Spleen (tissue), 11 donors: Measurements from ENCODE around the gene C1QTNF8. TPM values are rescaled to one million over a fixed set of nuclear protein-coding genes. Genes with fewer than 3 reads are reported as not detected.

ENCODE experiments used
- DNase-seq: peaks from one replicate; pipeline ENCODE4 v3.0.0-alpha.2; 2020
- H3K27ac ChIP-seq, 8 donors: fragments of 200-600 bp; sonication (generic) in 7 of 8; 1 replicate in 4 of 8; 2 replicates in 4 of 8; pipeline versions ENCODE4 v1.5.0 to v1.8.0; 2016 to 2021; ENCODE audit warnings: inconsistent platforms in 4 of 8, mild to moderate bottlenecking in 4 of 8, moderate library complexity in 1 of 8
- H3K27me3 ChIP-seq, 7 donors: fragments of 200-600 bp; sonication (generic) in 6 of 7; replicated peaks in 1 of 7; 1 replicate in 4 of 7; 2 replicates in 3 of 7; pipeline versions ENCODE4 v1.5.0 to v1.8.0; 2016 to 2021; ENCODE audit warnings: inconsistent platforms in 3 of 7, mild to moderate bottlenecking in 1 of 7
- H3K36me3 ChIP-seq, 6 donors: fragments of 200-600 bp; sonication (generic) in 5 of 6; 1 replicate in 4 of 6; 2 replicates in 2 of 6; pipeline versions ENCODE4 v1.5.0 to v1.8.0; 2016 to 2021; ENCODE audit warnings: inconsistent platforms in 2 of 6
- H3K4me1 ChIP-seq, 6 donors: fragments of 200-600 bp; sonication (generic) in 5 of 6; 1 replicate in 3 of 6; 2 replicates in 3 of 6; pipeline versions ENCODE4 v1.5.0 to v1.8.0; 2016 to 2021; ENCODE audit warnings: inconsistent platforms in 3 of 6
- H3K4me3 ChIP-seq, 8 donors: fragments of 200-600 bp; sonication (generic) in 7 of 8; 1 replicate in 4 of 8; 2 replicates in 4 of 8; pipeline versions ENCODE4 v1.5.0 to v1.8.0; 2016 to 2021; ENCODE audit warnings: inconsistent platforms in 4 of 8, mild to moderate bottlenecking in 4 of 8, moderate library complexity in 2 of 8
- H3K9me3 ChIP-seq, 8 donors: fragments of 200-600 bp; sonication (generic) in 7 of 8; 1 replicate in 4 of 8; 2 replicates in 4 of 8; pipeline versions ENCODE4 v1.5.0 to v1.8.0; 2016 to 2021; ENCODE audit warnings: inconsistent platforms in 4 of 8
- CTCF ChIP-seq, 11 experiments: fragments of 200-600 bp in 7 of 11; fragments of 450-650 bp in 4 of 11; sonication (generic) in 4 of 11; IDR thresholded peaks in 8 of 11; conservative IDR thresholded peaks in 3 of 11; 1 replicate in 7 of 11; 2 replicates in 4 of 11; pipeline versions ENCODE4 v1.4.0 to v1.8.0; 2016 to 2021; ENCODE audit warnings: antibody characterized with exemption in 11 of 11, inconsistent platforms in 4 of 11, mild to moderate bottlenecking in 1 of 11
- POLR2A ChIP-seq, 3 donors: fragments of 450-650 bp; IDR thresholded peaks; one replicate each; pipeline ENCODE4 v1.5.1; 2017; ENCODE audit warnings: antibody characterized with exemption in 3 of 3, mild to moderate bottlenecking in 1 of 3
- POLR2AphosphoS5 ChIP-seq, 3 donors: sonication (generic); formaldehyde crosslinking; IDR thresholded peaks; one replicate each; pipeline ENCODE4 v1.5.1; 2017; ENCODE audit warnings: antibody characterized with exemption in 3 of 3
- WGBS, 5 donors: extraction: QIAGEN DNeasy Blood & Tissue Kit in 3 of 5; methylation state at CpG; one replicate each; pipeline versions ENCODE4 v1.1.5 to v1.1.7; 2013 to 2018; 5-methylcytosine and 5-hydroxymethylcytosine counted together
- intact Hi-C: fragments of 100-400 bp; cut with DNase I; formaldehyde crosslinking; loops from one replicate; pipeline ENCODE4 v1.15.0; 2023; ENCODE audit warnings: low total_unique reads
- polyA plus RNA-seq, 3 donors: library from polyadenylated mRNA; stranded (reverse); fragments of 200-250 nt; gene quantifications; one replicate each; pipeline ENCODE4 v1.2.1, GENCODE V29; 2013
- total RNA-seq, 7 donors: library from RNA; depleted of rRNA in 3 of 7; stranded (reverse); fragments of >200 nt in 3 of 7; fragmentation: NEBNext Ultra II Directional in 4 of 7; extraction: Animal tissue kit (Norgen Biotek cat#: 25700) in 4 of 7; gene quantifications; one replicate each; pipeline versions ENCODE4 v1.1.0 to v1.2.1, GENCODE V29; 2016 to 2021
- donor health status: healthy with polysubstance abuse.
- donor health status: DM: no; HTN: no; CAD: no; lungs with moderate emphysema.
- donor health status: DM: no; HTN: no; CAD: no.
- donor health status: Bipolar disorder and iron deficiency.
- donor health status: healthy.
- donor health status: DM: no; HTN: no; CAD: no.
- donor health status: DM: yes; HTN: yes; CAD: no.

C1QTNF8 gene
- total and polyA plus RNA-seq, 10 donors, result not detected

- TF ChIP-seq CTCF (IDR thresholded peaks at IDR 0.05 in 8 of 11, conservative IDR thresholded peaks at IDR 0.05 in 3 of 11), result no peak
- TF ChIP-seq POLR2A (IDR thresholded peaks at IDR 0.05), result no peak
- no peak for TF ChIP-seq POLR2AphosphoS5 (IDR thresholded peaks at IDR 0.05)
- intact Hi-C loops, result no loop called here
Observed at GRCh38 chr16:1121009-1121408, 25.0 kb upstream of the C1QTNF8 start.

GRCh38 chr16:1120577-1120941, 24.5 kb upstream of the C1QTNF8 start:
- H3K27me3 ChIP-seq, result peaks cover 0 to 92% (median 41%) of the 10 kb centered on the region in 7 donors
- DNase-seq, result no peak
- H3K4me3 ChIP-seq, result no peak overlapping the region
- no peak overlapping the region for H3K27ac ChIP-seq
- TF ChIP-seq POLR2AphosphoS5 (IDR thresholded peaks at IDR 0.05) (no peak), CTCF (IDR thresholded peaks at IDR 0.05 in 8 of 11, conservative IDR thresholded peaks at IDR 0.05 in 3 of 11) (no peak), POLR2A (IDR thresholded peaks at IDR 0.05) (no peak)
- WGBS, 5 donors, result 67 to 75% (median 71%) methylated on average over 12 to 22 of the region's 22 CpGs
- H3K36me3 ChIP-seq, result no peaks in the 10 kb centered on the region
- H3K4me1 ChIP-seq, result peaks cover 0 to 11% (median 0%) of the 10 kb centered on the region in 6 donors
- intact Hi-C loops, result no loop called here
- H3K9me3 ChIP-seq, result no peaks in the 10 kb centered on the region

More at GRCh38 chr16:1121009-1121408, 25.0 kb upstream of the C1QTNF8 start:
- no peak for DNase-seq
- no peak overlapping the region for H3K4me3 ChIP-seq
- H3K9me3 ChIP-seq, result no peaks in the 10 kb centered on the region
- peaks cover 0 to 92% (median 41%) of the 10 kb centered on the region in 7 donors for H3K27me3 ChIP-seq
- 70 to 85% (median 77%) methylated on average over 22 to 23 of the region's 23 CpGs for WGBS, 5 donors
- no peaks in the 10 kb centered on the region for H3K36me3 ChIP-seq
- H3K27ac ChIP-seq, result no peak overlapping the region
- H3K4me1 ChIP-seq, result peaks cover 0 to 11% (median 0%) of the 10 kb centered on the region in 6 donors

- no peaks in the 10 kb centered on the region for H3K9me3 ChIP-seq
- no peak overlapping the region for H3K27ac ChIP-seq
- intact Hi-C loops, result no loop called here
- TF ChIP-seq POLR2AphosphoS5 (IDR thresholded peaks at IDR 0.05) (no peak), POLR2A (IDR thresholded peaks at IDR 0.05) (no peak)
- no peak overlapping the region for H3K4me3 ChIP-seq
- H3K27me3 ChIP-seq, result peaks cover 0 to 92% (median 39%) of the 10 kb centered on the region in 7 donors
- DNase-seq, result no peak
- WGBS, 5 donors, result 61 to 69% (median 63%) methylated on average over 28 to 35 of the region's 35 CpGs
- H3K4me1 ChIP-seq, result peaks cover 0 to 11% (median 0%) of the 10 kb centered on the region in 6 donors
- H3K36me3 ChIP-seq, result no peaks in the 10 kb centered on the region
Observed at GRCh38 chr16:1119766-1120576, 23.9 kb upstream of the C1QTNF8 start.

GRCh38 chr16:1119129-1119528, 23.1 kb upstream of the C1QTNF8 start:
- Histone ChIP-seq H3K27ac (no peak overlapping the region), H3K36me3 (no peaks in the 10 kb centered on the region), H3K4me3 (no peak overlapping the region), H3K9me3 (no peaks in the 10 kb centered on the region), H3K27me3 (peaks cover 0 to 92% (median 31%) of the 10 kb centered on the region in 7 donors), H3K4me1 (peaks cover 0 to 11% (median 0%) of the 10 kb centered on the region in 6 donors)
- no peak for DNase-seq
- WGBS, 5 donors, result 53 to 73% (median 63%) methylated on average over 12 to 19 of the region's 19 CpGs
- intact Hi-C loops, result no loop called here
- no peak for TF ChIP-seq POLR2AphosphoS5 (IDR thresholded peaks at IDR 0.05)
- TF ChIP-seq POLR2A (IDR thresholded peaks at IDR 0.05), result no peak
- no peak for TF ChIP-seq CTCF (IDR thresholded peaks at IDR 0.05 in 8 of 11, conservative IDR thresholded peaks at IDR 0.05 in 3 of 11)
